GM23338 (cell line): Measurements from ENCODE around the gene NFKBIZ. TPM values are rescaled to one million over a fixed set of nuclear protein-coding genes. Genes with fewer than 3 reads are reported as not detected.

ENCODE experiments used
- ATAC-seq: fragments of 200-7000 bp; cut with Tn5 transposase; 3 replicates; pipeline ENCODE4 v1.9.1; 2020
- DNase-seq: peaks from one replicate; pipeline ENCODE4 v3.0.0-alpha.2; 2015; ENCODE audit warnings: low spot score
- H2AFZ ChIP-seq: fragments of 200-600 bp; sonication (generic); 2 replicates; pipeline ENCODE4 v1.8.0; 2016; ENCODE audit warnings: antibody characterized with exemption, mild to moderate bottlenecking, moderate library complexity
- H3F3A ChIP-seq: fragments of 200-600 bp; sonication (generic); replicated peaks from 2 replicates; pipeline ENCODE4 v1.8.0; 2017; ENCODE audit warnings: antibody characterized with exemption, mixed run types, low read depth
- H3K27ac ChIP-seq: fragments of 200-600 bp; sonication (generic); 2 replicates; pipeline ENCODE4 v1.6.1; 2016; ENCODE audit warnings: low read depth
- H3K27me3 ChIP-seq: fragments of 200-600 bp; sonication (generic); 2 replicates; pipeline ENCODE4 v1.8.0; 2016; ENCODE audit warnings: mild to moderate bottlenecking, mixed run types, moderate library complexity; ENCODE audit not compliant: insufficient read depth
- H3K36me3 ChIP-seq: fragments of 200-600 bp; sonication (generic); 2 replicates; pipeline ENCODE4 v1.8.0; 2016; ENCODE audit warnings: mild to moderate bottlenecking; ENCODE audit not compliant: insufficient read depth
- H3K4me1 ChIP-seq: fragments of 200-600 bp; sonication (generic); 2 replicates; pipeline ENCODE4 v1.8.0; 2016; ENCODE audit warnings: mild to moderate bottlenecking, moderate library complexity; ENCODE audit not compliant: insufficient read depth
- H3K4me2 ChIP-seq: fragments of 200-600 bp; sonication (generic); 2 replicates; pipeline ENCODE4 v1.7.1; 2017; ENCODE audit warnings: mixed run types
- H3K4me3 ChIP-seq: fragments of 200-600 bp; sonication (generic); 2 replicates; pipeline ENCODE4 v1.6.1; 2016; ENCODE audit warnings: mixed run types
- H3K79me2 ChIP-seq: fragments of 200-600 bp; sonication (generic); replicated peaks from 2 replicates; pipeline ENCODE4 v1.8.0; 2017; ENCODE audit warnings: mild to moderate bottlenecking; ENCODE audit not compliant: insufficient read depth
- H3K9me2 ChIP-seq: fragments of 200-600 bp; sonication (generic); 2 replicates; pipeline ENCODE4 v1.8.0; 2017; ENCODE audit not compliant: insufficient read depth
- H4K20me1 ChIP-seq: fragments of 200-600 bp; sonication (generic); replicated peaks from 2 replicates; pipeline ENCODE4 v1.8.0; 2017; ENCODE audit warnings: mild to moderate bottlenecking; ENCODE audit not compliant: insufficient read depth
- H3K27ac Mint-ChIP-seq: 2 replicates; pipeline ENCODE4 v1.8.0; 2020; ENCODE audit warnings: inconsistent platforms, mild to moderate bottlenecking, moderate library complexity, mixed read lengths
- H3K27me3 Mint-ChIP-seq: 3 replicates; pipeline ENCODE4 v1.8.0; 2022; ENCODE audit warnings: low read depth, mild to moderate bottlenecking, moderate library complexity, mixed read lengths, inconsistent platforms; ENCODE audit not compliant: insufficient read depth, poor library complexity
- H3K36me3 Mint-ChIP-seq: 3 replicates; pipeline ENCODE4 v1.8.0; 2021; ENCODE audit warnings: low read depth, mild to moderate bottlenecking, inconsistent platforms, moderate library complexity, mixed read lengths
- H3K4me1 Mint-ChIP-seq: 3 replicates; pipeline ENCODE4 v1.8.0; 2020; ENCODE audit warnings: mild to moderate bottlenecking, inconsistent platforms, mixed read lengths
- H3K4me3 Mint-ChIP-seq: 3 replicates; pipeline ENCODE4 v1.8.0; 2021; ENCODE audit warnings: moderate library complexity, mild to moderate bottlenecking, inconsistent platforms, mixed read lengths
- H3K9me3 Mint-ChIP-seq: 3 replicates; pipeline ENCODE4 v1.8.0; 2020; ENCODE audit warnings: moderate library complexity, mild to moderate bottlenecking, inconsistent platforms, mixed read lengths
- CREB1 ChIP-seq: fragments of 250-450 bp; sonication (Bioruptor Pico); IDR thresholded peaks from 2 replicates; pipeline ENCODE4 v1.5.0; 2020; ENCODE audit warnings: low read depth, mild to moderate bottlenecking, moderate library complexity
- EZH2 ChIP-seq: fragments of 200-600 bp; sonication (generic); IDR thresholded peaks from one replicate; pipeline ENCODE4 v1.8.0; 2017; ENCODE audit warnings: antibody characterized with exemption, mild to moderate bottlenecking, low read depth; ENCODE audit not compliant: unreplicated experiment
- EZH2phosphoT487 ChIP-seq: fragments of 200-600 bp; sonication (generic); IDR thresholded peaks from one replicate; pipeline ENCODE4 v1.8.1; 2018; ENCODE audit warnings: antibody characterized with exemption; ENCODE audit not compliant: unreplicated experiment
- JUNB ChIP-seq: IDR thresholded peaks from one replicate; pipeline ENCODE4 v1.6.1; 2016; ENCODE audit warnings: antibody characterized with exemption; ENCODE audit not compliant: unreplicated experiment
- NANOG ChIP-seq: IDR thresholded peaks from 2 replicates; pipeline ENCODE4 v1.6.1; 2016; ENCODE audit warnings: antibody characterized with exemption, borderline replicate concordance
- POLR2AphosphoS5 ChIP-seq: IDR thresholded peaks from 2 replicates; pipeline ENCODE4 v1.6.1; 2016; ENCODE audit warnings: antibody characterized with exemption, low read depth
- STAT1 ChIP-seq: IDR thresholded peaks from one replicate; pipeline ENCODE4 v1.6.1; 2016; ENCODE audit warnings: antibody characterized with exemption; ENCODE audit not compliant: unreplicated experiment
- ZNF114 ChIP-seq: fragments of 250-450 bp; sonication (Bioruptor Pico); IDR thresholded peaks from 2 replicates; pipeline ENCODE4 v1.5.0; 2020; ENCODE audit warnings: mild to moderate bottlenecking, moderate library complexity
- ZNF331 ChIP-seq: fragments of 250-450 bp; sonication (Bioruptor Pico); IDR thresholded peaks from 2 replicates; pipeline ENCODE4 v1.5.0; 2020; ENCODE audit warnings: low read depth, mild to moderate bottlenecking, moderate library complexity
- polyA plus RNA-seq: library from polyadenylated mRNA; unstranded; fragments of >200 nt; fragmentation: Nextera tagmentation; extraction: Ambion mirVana; gene quantifications from 2 replicates; pipeline ENCODE4 v1.2.1, GENCODE V29; 2016
- total RNA-seq: library from RNA; depleted of rRNA; stranded (reverse); fragments of >200 nt; shearing (Covaris generic); gene quantifications from 2 replicates; pipeline ENCODE4 v1.2.3, GENCODE V29; 2014
- TF ChIP-seq, protein P1 (sequence below): fragments of 250-450 bp; sonication (Bioruptor Pico); IDR thresholded peaks from 2 replicates; pipeline ENCODE4 v1.5.0; 2020; ENCODE audit warnings: mild to moderate bottlenecking, moderate library complexity
- TF ChIP-seq, protein P2 (sequence below): IDR thresholded peaks from one replicate; pipeline ENCODE4 v1.6.1; 2018; ENCODE audit warnings: antibody characterized with exemption; ENCODE audit not compliant: unreplicated experiment
- TF ChIP-seq, protein P3 (sequence below): IDR thresholded peaks from 2 replicates; pipeline ENCODE4 v1.6.1; 2016; ENCODE audit warnings: antibody characterized with exemption
- TF ChIP-seq, protein P4 (sequence below), 2 experiments: fragments of 200-600 bp in 1 of 2; sonication (generic) in 1 of 2; conservative IDR thresholded peaks; 2 replicates each; pipeline versions ENCODE4 v1.5.1 to v1.6.1; 2016 to 2017; ENCODE audit warnings: antibody characterized with exemption in 2 of 2, low read depth in 2 of 2, mild to moderate bottlenecking in 2 of 2, moderate library complexity in 1 of 2

Gene NFKBIZ
- total and polyA plus RNA-seq, 2 experiments from 2014 or later: 14.1 to 18.2 TPM

DNA sequence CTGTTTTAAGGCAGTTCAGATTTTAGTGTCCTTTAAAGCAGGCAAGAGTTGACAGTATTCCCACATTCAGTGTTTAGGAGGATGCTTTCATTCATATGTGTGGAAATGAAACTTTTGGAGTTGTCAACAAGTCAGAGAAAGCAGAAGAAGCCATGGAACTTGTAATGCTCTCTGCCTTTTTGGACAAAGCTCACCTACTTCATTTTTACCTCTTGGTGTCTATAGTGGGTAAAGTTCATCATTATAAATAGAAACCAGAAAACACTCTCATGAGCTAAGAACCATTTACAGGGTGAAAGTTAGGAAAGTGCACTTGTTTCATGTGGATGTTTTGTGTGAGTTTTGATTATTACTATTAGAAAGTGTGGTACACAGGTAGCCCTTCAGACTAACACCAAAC is 9.2 kb upstream of the NFKBIZ start:
- Mint-ChIP-seq H3K36me3 (no peaks in the 10 kb centered on the region), H3K9me3 (no peaks in the 10 kb centered on the region), H3K27me3 (peaks cover 8% of the 10 kb centered on the region), H3K27ac (no peak overlapping the region), H3K4me3 (no peak overlapping the region), H3K4me1 (peaks cover 43% of the 10 kb centered on the region)
- no peak overlapping the region for H2AFZ ChIP-seq
- no peaks in the 10 kb centered on the region for H3K9me2 ChIP-seq
- no peak overlapping the region for H3K4me3 ChIP-seq
- no peak overlapping the region for H3K27ac ChIP-seq
- no peaks in the 10 kb centered on the region for H3K36me3 ChIP-seq
- DNase-seq (no peak), ATAC-seq (no peak)
- peaks cover 25% of the 10 kb centered on the region for H3K4me1 ChIP-seq
- no peaks in the 10 kb centered on the region for H3K27me3 ChIP-seq
- H4K20me1 ChIP-seq: no peaks in the 10 kb centered on the region
- H3K4me2 ChIP-seq: no peak overlapping the region
- no peaks in the 10 kb centered on the region for H3K79me2 ChIP-seq
- TF ChIP-seq NANOG (no peak), POLR2AphosphoS5 (no peak), JUNB (no peak), EZH2 (no peak), CREB1 (CRISPR knock-in tag) (no peak), ZNF331 (CRISPR knock-in tag) (no peak), STAT1 (no peak), ZNF114 (CRISPR knock-in tag) (no peak), EZH2phosphoT487 (no peak)
- TF ChIP-seq, protein P1, sequence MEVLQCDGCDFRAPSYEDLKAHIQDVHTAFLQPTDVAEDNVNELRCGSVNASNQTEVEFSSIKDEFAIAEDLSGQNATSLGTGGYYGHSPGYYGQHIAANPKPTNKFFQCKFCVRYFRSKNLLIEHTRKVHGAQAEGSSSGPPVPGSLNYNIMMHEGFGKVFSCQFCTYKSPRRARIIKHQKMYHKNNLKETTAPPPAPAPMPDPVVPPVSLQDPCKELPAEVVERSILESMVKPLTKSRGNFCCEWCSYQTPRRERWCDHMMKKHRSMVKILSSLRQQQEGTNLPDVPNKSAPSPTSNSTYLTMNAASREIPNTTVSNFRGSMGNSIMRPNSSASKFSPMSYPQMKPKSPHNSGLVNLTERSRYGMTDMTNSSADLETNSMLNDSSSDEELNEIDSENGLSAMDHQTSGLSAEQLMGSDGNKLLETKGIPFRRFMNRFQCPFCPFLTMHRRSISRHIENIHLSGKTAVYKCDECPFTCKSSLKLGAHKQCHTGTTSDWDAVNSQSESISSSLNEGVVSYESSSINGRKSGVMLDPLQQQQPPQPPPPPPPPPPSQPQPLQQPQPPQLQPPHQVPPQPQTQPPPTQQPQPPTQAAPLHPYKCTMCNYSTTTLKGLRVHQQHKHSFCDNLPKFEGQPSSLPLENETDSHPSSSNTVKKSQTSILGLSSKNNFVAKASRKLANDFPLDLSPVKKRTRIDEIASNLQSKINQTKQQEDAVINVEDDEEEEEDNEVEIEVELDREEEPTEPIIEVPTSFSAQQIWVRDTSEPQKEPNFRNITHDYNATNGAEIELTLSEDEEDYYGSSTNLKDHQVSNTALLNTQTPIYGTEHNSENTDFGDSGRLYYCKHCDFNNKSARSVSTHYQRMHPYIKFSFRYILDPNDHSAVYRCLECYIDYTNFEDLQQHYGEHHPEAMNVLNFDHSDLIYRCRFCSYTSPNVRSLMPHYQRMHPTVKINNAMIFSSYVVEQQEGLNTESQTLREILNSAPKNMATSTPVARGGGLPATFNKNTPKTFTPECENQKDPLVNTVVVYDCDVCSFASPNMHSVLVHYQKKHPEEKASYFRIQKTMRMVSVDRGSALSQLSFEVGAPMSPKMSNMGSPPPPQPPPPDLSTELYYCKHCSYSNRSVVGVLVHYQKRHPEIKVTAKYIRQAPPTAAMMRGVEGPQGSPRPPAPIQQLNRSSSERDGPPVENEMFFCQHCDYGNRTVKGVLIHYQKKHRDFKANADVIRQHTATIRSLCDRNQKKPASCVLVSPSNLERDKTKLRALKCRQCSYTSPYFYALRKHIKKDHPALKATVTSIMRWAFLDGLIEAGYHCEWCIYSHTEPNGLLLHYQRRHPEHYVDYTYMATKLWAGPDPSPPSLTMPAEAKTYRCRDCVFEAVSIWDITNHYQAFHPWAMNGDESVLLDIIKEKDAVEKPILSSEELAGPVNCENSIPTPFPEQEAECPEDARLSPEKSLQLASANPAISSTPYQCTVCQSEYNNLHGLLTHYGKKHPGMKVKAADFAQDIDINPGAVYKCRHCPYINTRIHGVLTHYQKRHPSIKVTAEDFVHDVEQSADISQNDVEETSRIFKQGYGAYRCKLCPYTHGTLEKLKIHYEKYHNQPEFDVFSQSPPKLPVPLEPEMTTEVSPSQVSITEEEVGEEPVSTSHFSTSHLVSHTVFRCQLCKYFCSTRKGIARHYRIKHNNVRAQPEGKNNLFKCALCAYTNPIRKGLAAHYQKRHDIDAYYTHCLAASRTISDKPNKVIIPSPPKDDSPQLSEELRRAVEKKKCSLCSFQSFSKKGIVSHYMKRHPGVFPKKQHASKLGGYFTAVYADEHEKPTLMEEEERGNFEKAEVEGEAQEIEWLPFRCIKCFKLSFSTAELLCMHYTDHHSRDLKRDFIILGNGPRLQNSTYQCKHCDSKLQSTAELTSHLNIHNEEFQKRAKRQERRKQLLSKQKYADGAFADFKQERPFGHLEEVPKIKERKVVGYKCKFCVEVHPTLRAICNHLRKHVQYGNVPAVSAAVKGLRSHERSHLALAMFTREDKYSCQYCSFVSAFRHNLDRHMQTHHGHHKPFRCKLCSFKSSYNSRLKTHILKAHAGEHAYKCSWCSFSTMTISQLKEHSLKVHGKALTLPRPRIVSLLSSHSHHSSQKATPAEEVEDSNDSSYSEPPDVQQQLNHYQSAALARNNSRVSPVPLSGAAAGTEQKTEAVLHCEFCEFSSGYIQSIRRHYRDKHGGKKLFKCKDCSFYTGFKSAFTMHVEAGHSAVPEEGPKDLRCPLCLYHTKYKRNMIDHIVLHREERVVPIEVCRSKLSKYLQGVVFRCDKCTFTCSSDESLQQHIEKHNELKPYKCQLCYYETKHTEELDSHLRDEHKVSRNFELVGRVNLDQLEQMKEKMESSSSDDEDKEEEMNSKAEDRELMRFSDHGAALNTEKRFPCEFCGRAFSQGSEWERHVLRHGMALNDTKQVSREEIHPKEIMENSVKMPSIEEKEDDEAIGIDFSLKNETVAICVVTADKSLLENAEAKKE (CRISPR knock-in tag): no peak
- TF ChIP-seq, protein P2, sequence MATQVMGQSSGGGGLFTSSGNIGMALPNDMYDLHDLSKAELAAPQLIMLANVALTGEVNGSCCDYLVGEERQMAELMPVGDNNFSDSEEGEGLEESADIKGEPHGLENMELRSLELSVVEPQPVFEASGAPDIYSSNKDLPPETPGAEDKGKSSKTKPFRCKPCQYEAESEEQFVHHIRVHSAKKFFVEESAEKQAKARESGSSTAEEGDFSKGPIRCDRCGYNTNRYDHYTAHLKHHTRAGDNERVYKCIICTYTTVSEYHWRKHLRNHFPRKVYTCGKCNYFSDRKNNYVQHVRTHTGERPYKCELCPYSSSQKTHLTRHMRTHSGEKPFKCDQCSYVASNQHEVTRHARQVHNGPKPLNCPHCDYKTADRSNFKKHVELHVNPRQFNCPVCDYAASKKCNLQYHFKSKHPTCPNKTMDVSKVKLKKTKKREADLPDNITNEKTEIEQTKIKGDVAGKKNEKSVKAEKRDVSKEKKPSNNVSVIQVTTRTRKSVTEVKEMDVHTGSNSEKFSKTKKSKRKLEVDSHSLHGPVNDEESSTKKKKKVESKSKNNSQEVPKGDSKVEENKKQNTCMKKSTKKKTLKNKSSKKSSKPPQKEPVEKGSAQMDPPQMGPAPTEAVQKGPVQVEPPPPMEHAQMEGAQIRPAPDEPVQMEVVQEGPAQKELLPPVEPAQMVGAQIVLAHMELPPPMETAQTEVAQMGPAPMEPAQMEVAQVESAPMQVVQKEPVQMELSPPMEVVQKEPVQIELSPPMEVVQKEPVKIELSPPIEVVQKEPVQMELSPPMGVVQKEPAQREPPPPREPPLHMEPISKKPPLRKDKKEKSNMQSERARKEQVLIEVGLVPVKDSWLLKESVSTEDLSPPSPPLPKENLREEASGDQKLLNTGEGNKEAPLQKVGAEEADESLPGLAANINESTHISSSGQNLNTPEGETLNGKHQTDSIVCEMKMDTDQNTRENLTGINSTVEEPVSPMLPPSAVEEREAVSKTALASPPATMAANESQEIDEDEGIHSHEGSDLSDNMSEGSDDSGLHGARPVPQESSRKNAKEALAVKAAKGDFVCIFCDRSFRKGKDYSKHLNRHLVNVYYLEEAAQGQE: no peak
- TF ChIP-seq, protein P3, sequence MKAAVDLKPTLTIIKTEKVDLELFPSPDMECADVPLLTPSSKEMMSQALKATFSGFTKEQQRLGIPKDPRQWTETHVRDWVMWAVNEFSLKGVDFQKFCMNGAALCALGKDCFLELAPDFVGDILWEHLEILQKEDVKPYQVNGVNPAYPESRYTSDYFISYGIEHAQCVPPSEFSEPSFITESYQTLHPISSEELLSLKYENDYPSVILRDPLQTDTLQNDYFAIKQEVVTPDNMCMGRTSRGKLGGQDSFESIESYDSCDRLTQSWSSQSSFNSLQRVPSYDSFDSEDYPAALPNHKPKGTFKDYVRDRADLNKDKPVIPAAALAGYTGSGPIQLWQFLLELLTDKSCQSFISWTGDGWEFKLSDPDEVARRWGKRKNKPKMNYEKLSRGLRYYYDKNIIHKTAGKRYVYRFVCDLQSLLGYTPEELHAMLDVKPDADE: no peak
- TF ChIP-seq, protein P4, sequence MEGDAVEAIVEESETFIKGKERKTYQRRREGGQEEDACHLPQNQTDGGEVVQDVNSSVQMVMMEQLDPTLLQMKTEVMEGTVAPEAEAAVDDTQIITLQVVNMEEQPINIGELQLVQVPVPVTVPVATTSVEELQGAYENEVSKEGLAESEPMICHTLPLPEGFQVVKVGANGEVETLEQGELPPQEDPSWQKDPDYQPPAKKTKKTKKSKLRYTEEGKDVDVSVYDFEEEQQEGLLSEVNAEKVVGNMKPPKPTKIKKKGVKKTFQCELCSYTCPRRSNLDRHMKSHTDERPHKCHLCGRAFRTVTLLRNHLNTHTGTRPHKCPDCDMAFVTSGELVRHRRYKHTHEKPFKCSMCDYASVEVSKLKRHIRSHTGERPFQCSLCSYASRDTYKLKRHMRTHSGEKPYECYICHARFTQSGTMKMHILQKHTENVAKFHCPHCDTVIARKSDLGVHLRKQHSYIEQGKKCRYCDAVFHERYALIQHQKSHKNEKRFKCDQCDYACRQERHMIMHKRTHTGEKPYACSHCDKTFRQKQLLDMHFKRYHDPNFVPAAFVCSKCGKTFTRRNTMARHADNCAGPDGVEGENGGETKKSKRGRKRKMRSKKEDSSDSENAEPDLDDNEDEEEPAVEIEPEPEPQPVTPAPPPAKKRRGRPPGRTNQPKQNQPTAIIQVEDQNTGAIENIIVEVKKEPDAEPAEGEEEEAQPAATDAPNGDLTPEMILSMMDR (conservative IDR thresholded peaks at IDR 0.05; ENCODE audit: low read depth in 2 of 2): no peak
- H3F3A ChIP-seq: no peaks in the 10 kb centered on the region
